ENCODE results near the gene COL4A3.

Gene COL4A3

GRCh38 chr2:227348324-227348723 lies 183.9 kb downstream of the COL4A3 start:
- ATAC-seq, result no peak

GRCh38 chr2:227349989-227350612 lies 185.7 kb downstream of the COL4A3 start:
- no peak for ATAC-seq

GRCh38 chr2:227351639-227352038 lies 187.2 kb downstream of the COL4A3 start:
- peak in 1 of 2 donors; percentile 48 for ATAC-seq

GRCh38 chr2:227360351-227360750 lies 195.9 kb downstream of the COL4A3 start:
- ATAC-seq, result no peak

- peak in 1 of 2 donors; percentile 33 for ATAC-seq
These were observed 199.3 kb downstream of the COL4A3 start for GRCh38 chr2:227363756-227364155.
